T-helper 1 cell treated with Interleukin-12 subunit alpha and Interleukin-12 subunit beta and Interleukin-4 antibody, amounts not matched to agents 30 ng/mL and 1 ng/mL, for 36 hours (primary cell): ENCODE results near the gene C5orf34. TPM values are rescaled to one million over a fixed set of nuclear protein-coding genes. Genes with fewer than 3 reads are reported as not detected.
"Not testable (repeated sequence)": the region's sequence is repeated elsewhere in the genome, so short reads cannot be mapped to it uniquely, and the experiment has no call there.

Source experiments
- intact Hi-C: fragments of 100-400 bp; cut with micrococcal nuclease; formaldehyde crosslinking; loops from one replicate; pipeline ENCODE4 v1.15.1; 2024
- total RNA-seq: library from RNA; stranded (reverse); gene quantifications from 2 replicates; pipeline ENCODE4 v1.2.3, GENCODE V29; 2022

C5orf34 gene, protein sequence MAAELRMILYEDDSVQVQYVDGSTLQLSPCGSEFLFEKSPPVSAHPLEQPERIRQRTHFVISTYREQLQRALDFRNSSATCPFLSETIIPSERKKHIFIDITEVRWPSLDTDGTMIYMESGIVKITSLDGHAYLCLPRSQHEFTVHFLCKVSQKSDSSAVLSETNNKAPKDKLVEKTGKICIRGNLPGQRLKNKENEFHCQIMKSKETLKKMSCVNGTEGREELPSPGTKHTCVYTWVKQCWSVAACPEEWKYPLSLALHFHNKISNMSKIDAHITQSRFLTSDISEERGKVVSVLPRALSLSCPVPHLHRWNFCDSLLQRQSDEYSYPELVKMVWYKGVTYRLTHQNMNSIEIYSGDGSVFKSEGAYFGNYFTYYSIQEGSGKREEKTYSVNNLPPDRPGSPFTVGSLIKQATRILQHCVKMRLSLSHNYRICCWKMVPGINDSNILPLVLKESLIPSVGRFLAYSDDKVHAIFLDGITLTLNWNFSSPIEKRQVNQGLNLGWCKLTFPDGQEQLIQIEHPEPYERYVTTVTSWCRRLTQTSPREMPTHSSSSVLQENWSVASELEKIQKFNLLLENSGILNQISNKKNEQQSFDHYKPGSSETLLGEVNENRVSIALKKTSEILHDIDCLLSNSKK
- 5.7 and 6.5 TPM in 2 replicates for total RNA-seq

DNA sequence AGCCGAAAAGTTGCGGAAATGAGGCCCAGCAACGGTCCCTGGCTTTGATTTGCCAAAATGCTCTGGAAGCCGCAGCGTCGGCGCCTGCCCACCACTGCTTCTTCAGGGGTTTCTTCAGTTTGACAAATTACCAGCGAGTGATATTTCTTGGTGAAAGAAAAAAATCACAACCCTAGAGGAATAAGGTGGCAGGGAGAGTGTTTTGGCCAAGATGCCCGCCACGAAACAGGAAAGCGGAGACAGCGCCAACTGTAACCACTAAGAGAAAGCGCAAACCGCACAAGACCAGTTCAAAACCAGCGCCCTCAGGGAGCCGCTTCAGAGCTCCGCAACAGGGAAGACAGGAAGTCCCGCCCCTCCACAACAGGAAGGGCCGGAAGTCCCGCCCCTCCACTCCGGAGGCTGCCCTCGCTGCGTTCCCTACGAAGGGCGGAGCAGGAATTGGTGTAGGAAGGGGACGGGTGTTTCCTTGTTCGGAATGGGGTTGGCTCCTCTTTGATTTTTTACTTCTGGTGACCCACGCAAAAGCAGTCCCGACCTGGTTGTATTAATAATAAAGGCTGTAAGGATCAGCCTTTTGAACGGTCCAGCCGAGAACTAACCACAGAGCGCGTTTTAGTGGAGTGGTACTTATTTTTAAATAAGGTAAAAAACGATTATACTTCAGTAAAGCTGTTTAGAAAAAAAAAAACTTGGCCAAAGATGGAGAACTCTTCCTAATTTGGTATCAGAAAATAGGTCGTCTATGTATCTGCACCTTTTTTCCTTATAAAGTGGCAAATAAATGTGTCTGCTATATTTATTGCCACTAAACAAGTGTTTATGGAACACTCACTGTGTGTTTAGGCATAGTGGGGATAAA lies at the start of gene C5orf34:
Gene C5orf34, minus strand, starts transcription at position 333 of the 862 bp plus-strand sequence. CDS start 5,809 bp downstream, outside the sequence.
- intact Hi-C loops = loop anchor here (1.0 to 10.0 kb wide), 17 partner anchors 18 to 1645 kb away; partner anchors contain the start of genes ANXA2R, HMGCS1, MRPS30 and NNT

GRCh38 chr5:43564289-43564850 lies 49.4 kb upstream of the C5orf34 start:
- intact Hi-C loops = no loop called here

DNA sequence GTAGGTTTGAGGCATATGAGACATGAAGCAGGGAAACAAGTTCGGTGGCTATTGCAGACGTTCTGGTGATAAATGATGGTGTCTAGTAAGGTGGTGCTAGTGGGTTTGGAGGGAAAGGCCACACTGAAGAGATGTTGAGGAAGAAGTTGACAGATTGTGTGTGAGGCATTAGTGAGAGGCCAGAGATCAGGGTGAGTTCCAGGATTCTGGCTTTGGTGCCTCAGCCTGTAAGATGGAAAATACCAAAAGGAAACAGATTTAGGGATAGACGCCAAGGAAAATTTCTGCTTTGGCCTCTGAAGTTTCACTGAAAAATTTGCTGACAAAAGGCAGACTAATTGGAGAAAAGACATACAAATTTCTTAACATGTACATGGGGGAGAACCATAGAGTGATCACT lies 48.4 kb upstream of the C5orf34 start:
- intact Hi-C loops = no loop called here

GRCh38 chr5:43561356-43561755 lies 46.4 kb upstream of the C5orf34 start:
- intact Hi-C loops = no loop called here

GRCh38 chr5:43560128-43560527 lies 45.2 kb upstream of the C5orf34 start:
- intact Hi-C loops = no loop called here

GRCh38 chr5:43556857-43557542 lies 42.1 kb upstream of the C5orf34 start, which contains the start of gene PAIP1:
Gene PAIP1, minus strand, starts transcription at chr5:43557077. Its CDS starts 231 bp downstream, at chr5:43556846.
- intact Hi-C loops = loop anchor here (1.0 to 5.0 kb wide), 12 partner anchors 42 to 1655 kb away; partner anchors contain the start of genes C5orf34, FBXO4, HMGCS1 and MRPS30

- intact Hi-C loops = loop anchor here (1.0 to 5.0 kb wide), 12 partner anchors 41 to 1654 kb away; partner anchors contain the start of genes C5orf34, FBXO4, HMGCS1 and MRPS30
These were observed 41.6 kb upstream of the C5orf34 start for GRCh38 chr5:43556607-43556856.

DNA sequence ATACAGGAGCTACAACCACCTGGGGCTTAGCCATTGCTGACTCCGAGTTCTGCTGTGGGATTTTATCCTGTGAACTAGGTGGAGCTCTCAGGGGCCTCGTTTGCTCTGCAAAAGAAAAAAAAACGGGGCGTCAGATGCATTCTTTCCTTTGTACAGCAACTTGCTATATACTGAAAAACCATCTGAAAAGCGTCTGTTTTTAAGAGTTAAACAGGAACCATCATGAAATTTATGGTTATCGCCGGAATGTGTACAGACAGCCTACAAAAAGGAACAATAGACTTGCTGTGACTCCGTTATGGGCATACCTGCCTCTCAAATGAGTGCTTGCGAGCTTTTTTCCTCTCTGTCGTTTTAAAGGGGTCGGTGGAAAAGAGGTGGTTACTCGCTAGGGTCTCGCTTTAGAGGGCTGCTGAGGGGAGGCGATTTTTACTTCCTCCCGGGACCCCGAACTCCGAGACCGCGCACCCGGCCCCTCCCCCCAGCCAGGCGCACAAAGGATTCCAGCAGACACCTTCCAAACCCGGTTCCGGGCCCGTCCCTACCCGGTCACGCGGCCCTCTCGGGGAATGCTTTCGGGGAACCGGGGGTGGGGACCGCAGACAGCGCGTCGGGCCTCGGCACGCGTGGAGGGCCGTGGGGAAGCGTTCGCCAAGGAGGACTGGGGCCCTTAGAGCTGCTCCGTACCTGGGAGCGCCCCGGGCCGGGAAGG lies 41.1 kb upstream of the C5orf34 start:
- intact Hi-C loops = loop anchor here (1.0 to 5.0 kb wide), 12 partner anchors 41 to 1654 kb away; partner anchors contain the start of genes C5orf34, FBXO4, HMGCS1 and MRPS30

- intact Hi-C loops = no loop called here
These were observed 39.5 kb upstream of the C5orf34 start for GRCh38 chr5:43554497-43554896.

DNA sequence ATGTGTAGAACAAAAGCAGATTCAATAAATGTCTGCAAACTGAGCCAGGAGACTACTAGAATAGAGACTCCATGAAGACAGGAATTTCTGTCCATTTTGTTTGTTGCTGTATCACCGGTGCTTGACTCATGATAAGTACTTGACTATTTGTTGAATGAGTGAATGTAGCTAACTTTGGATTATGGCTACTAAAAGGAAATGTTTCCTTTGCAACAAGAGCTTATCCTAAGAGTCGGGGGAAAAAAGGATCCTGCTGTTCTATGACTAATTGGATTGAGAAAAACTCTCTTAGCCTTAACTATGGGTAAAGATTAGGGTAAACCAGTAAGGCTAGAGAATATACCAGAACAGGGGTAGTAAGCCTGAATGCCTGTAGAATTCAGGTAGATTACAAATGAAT lies 38.4 kb upstream of the C5orf34 start:
- intact Hi-C loops = loop anchor here (2.0 kb wide), 1 partner anchor 21 kb away; no protein-coding TSS in a partner anchor

GRCh38 chr5:43551731-43552130 lies 36.8 kb upstream of the C5orf34 start:
- intact Hi-C loops = loop anchor here (2.0 kb wide), 1 partner anchor 19 kb away; no protein-coding TSS in a partner anchor

DNA sequence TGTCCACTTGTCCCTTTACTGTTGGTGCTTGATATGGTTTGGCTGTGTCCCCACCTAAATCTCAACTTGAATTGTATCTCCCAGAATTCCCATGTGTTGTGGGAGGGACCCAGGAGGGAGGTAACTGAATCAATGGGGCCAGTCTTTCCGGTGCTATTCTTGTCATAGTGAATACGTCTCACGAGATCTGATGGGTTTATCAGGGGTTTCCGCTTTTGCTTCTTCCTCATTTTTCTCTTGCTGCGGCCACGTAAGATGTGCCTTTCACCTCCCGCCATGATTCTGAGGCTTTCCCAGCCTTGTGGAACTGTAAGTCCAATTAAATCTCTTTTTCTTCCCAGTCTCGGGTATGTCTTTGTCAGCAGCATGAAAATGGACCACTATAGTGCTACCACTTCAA lies 34.3 kb upstream of the C5orf34 start:
- intact Hi-C loops = not testable (repeated sequence)

DNA sequence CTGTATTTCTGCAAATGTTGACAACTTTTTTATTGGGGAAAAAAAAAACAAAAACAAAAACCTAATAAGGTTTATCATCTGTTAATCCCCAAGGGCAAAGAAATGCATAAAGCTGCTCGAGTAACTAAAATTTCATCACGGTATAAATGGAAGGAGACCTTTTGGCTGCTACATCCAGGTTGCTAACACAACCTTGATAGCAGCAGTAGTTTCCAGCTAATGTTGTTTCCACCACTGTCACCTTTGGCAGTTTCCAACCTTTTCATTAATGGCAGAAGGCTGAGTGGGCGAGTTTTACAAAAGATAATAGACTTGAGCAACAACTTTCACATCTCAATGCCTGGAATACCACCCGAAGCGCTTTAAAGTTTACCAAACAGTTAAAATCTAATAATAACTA lies 33.4 kb upstream of the C5orf34 start:
- intact Hi-C loops = no loop called here

DNA sequence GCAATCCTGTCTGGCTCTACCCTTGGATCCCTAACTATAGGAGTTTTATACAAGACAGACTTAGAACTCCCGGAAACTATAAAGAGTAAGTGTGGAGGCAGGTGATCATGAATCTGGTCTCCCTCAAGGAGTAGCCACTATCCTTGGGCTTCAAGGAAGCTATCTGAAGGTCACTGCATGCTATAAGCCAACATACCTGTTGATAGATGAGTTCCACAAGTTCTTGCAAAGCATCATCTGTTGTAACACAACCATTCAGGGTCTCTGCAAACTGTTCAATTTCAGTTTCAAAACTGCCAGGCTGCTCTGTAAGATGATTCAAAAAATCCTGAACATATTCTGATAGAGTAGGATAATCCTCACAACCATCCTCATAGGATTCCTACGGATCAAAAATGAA lies 32.6 kb upstream of the C5orf34 start:
- intact Hi-C loops = no loop called here

DNA sequence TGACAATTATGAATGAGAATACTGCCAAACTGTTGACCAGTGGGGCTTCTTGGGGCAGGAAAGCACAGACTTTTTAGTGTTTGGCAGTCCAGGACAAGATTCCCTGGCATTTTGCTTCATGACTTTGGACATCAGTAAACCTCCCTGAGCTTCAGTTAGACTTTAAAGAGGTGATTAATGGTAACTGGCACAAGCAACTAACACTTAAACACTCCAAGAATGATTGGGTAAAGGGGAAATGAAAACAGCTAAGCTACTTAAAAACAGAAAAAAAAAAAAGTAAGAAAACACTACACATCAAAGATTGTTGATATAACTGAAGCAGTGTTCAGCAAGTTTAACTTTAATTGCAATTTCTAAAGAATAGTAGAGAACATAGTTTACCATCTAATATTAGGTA lies 28.5 kb upstream of the C5orf34 start:
- intact Hi-C loops = no loop called here

GRCh38 chr5:43540746-43541145 lies 25.8 kb upstream of the C5orf34 start:
- intact Hi-C loops = no loop called here

DNA sequence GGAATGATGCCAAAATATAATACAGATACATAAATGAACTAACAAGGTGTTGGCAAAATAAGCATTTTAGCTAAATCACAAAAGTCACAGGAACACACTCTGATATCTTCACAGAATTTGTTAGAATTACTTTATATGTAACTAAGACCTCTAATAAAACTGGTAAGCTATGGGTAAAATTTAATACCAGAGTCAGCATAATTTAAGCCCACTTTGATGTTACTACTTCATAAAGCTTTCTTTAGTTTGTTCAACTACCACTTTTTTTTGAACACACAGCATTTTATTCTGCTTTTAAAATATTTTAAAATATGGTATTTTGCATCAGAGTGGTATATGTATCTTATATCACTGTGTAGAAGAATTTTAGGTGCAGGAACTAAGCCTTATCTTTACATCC lies 22.0 kb upstream of the C5orf34 start:
- intact Hi-C loops = no loop called here

DNA sequence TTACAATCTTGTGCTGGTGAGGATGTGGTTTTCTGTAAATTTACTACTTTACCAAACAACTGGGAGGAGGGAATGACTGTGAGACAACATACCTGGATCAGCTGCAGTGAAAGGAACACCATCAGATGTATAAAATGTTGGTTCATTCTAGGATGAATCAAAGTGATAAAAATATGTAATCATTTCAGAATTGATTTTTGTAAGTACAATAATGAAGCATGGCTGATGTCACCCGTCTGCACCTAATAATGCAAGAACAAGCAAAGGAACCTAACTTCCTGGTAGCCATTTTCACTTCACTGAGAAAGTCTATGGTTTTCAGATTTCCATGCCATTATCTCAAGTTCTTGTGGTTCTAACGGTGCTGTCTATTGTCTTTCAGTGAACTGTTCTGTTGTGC lies 18.7 kb upstream of the C5orf34 start:
- intact Hi-C loops = loop anchor here (2.0 kb wide), 2 partner anchors 19 kb away; partner anchors contain the start of gene C5orf34

GRCh38 chr5:43530648-43531047 lies 15.7 kb upstream of the C5orf34 start:
- intact Hi-C loops = no loop called here

- intact Hi-C loops = no loop called here
These were observed 8.7 kb upstream of the C5orf34 start for GRCh38 chr5:43523662-43524072.
